ENCODE results near the gene CDK5R2.

The CDK5R2 gene

GRCh38 chr2:219001577-219002394, 42.3 kb downstream of the CDK5R2 start:
- TF ChIP-seq CTCF (IDR thresholded peaks at IDR 0.05; ENCODE audit: low read depth, low read length): no peak
- H3K4me3 ChIP-seq (ENCODE audit: low read depth, low read length): peak overlapping the region; percentile 38
- H3K36me3 ChIP-seq: no peaks in the 10 kb centered on the region
- H3K9me3 ChIP-seq (ENCODE audit: severe bottlenecking): no peaks in the 10 kb centered on the region
- no peaks in the 10 kb centered on the region for H3K27me3 ChIP-seq (ENCODE audit: insufficient read depth, low read depth, severe bottlenecking)
- H3K27ac ChIP-seq: peak overlapping the region; percentile 99
- peak; percentile 96 for DNase-seq

GRCh38 chr2:219002395-219003266, 43.2 kb downstream of the CDK5R2 start:
- peak overlapping the region; percentile 38 for H3K4me3 ChIP-seq (ENCODE audit: low read depth, low read length)
- DNase-seq: peak; percentile 75
- no peaks in the 10 kb centered on the region for H3K27me3 ChIP-seq (ENCODE audit: insufficient read depth, low read depth, severe bottlenecking)
- no peaks in the 10 kb centered on the region for H3K9me3 ChIP-seq (ENCODE audit: severe bottlenecking)
- peak; percentile 88 for TF ChIP-seq CTCF (IDR thresholded peaks at IDR 0.05; ENCODE audit: low read depth, low read length)
- no peaks in the 10 kb centered on the region for H3K36me3 ChIP-seq
- H3K27ac ChIP-seq: peak overlapping the region; percentile 99

GRCh38 chr2:219003267-219003634, 43.8 kb downstream of the CDK5R2 start:
- Histone ChIP-seq H3K36me3 (no peaks in the 10 kb centered on the region), H3K27ac (no peak overlapping the region), H3K4me3 (ENCODE audit: low read depth, low read length) (no peak overlapping the region), H3K27me3 (ENCODE audit: insufficient read depth, low read depth, severe bottlenecking) (no peaks in the 10 kb centered on the region), H3K9me3 (ENCODE audit: severe bottlenecking) (no peaks in the 10 kb centered on the region)
- no peak; the same call in 1 of the 2 replicates for TF ChIP-seq CTCF (IDR thresholded peaks at IDR 0.05; ENCODE audit: low read depth, low read length)
- DNase-seq: no peak

- Histone ChIP-seq H3K9me3 (ENCODE audit: severe bottlenecking) (no peaks in the 10 kb centered on the region), H3K4me3 (ENCODE audit: low read depth, low read length) (no peak overlapping the region), H3K27ac (no peak overlapping the region), H3K36me3 (no peaks in the 10 kb centered on the region), H3K27me3 (ENCODE audit: insufficient read depth, low read depth, severe bottlenecking) (no peaks in the 10 kb centered on the region)
- DNase-seq: no peak
- TF ChIP-seq CTCF (IDR thresholded peaks at IDR 0.05; ENCODE audit: low read depth, low read length): no peak
Observed at GRCh38 chr2:219003979-219004378, 44.5 kb downstream of the CDK5R2 start.

GRCh38 chr2:219009294-219009693, 49.8 kb downstream of the CDK5R2 start:
- DNase-seq: no peak
- Histone ChIP-seq H3K9me3 (ENCODE audit: severe bottlenecking) (peaks cover 7% of the 10 kb centered on the region), H3K27me3 (ENCODE audit: insufficient read depth, low read depth, severe bottlenecking) (no peaks in the 10 kb centered on the region), H3K36me3 (no peaks in the 10 kb centered on the region), H3K27ac (no peak overlapping the region), H3K4me3 (ENCODE audit: low read depth, low read length) (no peak overlapping the region)
- no peak for TF ChIP-seq CTCF (IDR thresholded peaks at IDR 0.05; ENCODE audit: low read depth, low read length)

Measured in WERI-Rb-1 (cell line).